Stimulated activated CD4-positive, alpha-beta T cell treated with anti-CD3 and anti-CD28 coated beads, TNF-alpha, amount 100 ng/mL, for 24 hours (primary cell): ENCODE results near the gene STOML1.
"Not testable (repeated sequence)": the region's sequence is repeated elsewhere in the genome, so short reads cannot be mapped to it uniquely, and the experiment has no call there.

Source experiments
- DNase-seq, 3 experiments: peaks; one replicate each; pipeline ENCODE4 v3.0.0-alpha.2; 2020; ENCODE audit warnings: low read depth in 3 of 3

The STOML1 gene

DNA sequence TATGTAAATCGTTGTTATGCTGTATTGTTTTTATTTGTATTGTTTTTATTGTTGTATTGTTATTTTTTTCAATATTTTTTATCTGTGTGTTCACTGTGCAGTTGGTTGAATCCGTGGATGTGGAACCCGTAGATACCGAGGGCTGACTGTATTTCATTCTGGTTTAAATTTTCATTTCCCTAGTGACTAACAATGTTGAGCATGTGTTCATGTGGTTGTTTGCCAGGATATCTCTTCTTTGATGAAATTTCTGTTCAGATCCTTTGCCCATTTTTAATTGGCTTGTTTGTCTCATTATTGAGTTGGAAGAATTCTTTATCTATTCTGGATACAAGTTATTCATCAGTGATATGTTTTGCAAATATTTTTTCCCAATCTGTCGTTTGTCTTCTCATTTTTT, 29.7 kb downstream of the STOML1 start:
- DNase-seq: no peak

DNA sequence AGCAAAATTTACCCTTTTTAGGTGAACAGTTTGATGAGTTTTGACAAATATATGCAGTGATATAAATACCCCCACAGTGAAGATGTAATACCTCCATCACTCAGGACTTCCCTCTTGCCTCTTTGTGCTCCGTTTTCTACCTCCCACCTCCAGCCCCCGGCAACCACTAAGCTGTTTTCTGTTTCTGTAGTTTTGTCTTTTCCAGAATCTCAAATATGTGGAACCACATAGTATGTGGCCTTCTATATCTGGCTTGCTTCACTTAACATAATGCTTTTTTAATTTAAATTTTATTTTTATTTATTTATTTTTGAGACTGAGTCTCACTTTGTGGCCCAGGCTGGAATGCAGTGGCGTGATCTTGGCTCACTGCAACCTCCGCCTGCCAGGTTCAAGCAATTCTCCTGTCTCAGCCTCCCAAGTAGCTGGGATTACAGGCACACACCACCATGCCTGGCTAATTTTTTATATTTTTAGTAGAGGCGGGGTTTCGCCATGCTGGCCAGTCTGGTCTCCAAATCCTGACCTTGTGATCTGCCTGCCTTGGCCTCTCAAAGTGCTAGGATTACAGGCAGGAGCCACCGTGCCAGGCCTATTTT, 31.5 kb downstream of the STOML1 start:
- DNase-seq: not testable (repeated sequence)

DNA sequence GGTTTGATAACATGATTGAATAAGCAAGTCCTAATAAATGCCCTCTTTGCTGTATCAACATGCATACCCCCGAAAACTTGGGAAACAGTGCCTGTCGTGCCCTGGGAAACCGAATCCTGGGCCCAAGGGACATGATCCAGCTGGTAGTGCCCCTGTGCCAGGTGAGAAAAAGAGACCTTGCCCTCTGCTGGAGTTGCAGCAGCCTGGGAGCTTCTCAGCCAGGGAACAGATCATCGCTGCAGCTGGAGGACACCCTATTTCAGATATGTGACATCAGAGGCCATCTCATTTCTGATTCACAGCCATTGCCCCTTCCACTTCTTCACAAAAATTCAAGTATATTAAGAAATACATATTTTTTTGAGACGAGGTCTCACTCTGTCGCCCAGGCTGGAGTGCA, 32.3 kb downstream of the STOML1 start:
- DNase-seq: no peak

DNA sequence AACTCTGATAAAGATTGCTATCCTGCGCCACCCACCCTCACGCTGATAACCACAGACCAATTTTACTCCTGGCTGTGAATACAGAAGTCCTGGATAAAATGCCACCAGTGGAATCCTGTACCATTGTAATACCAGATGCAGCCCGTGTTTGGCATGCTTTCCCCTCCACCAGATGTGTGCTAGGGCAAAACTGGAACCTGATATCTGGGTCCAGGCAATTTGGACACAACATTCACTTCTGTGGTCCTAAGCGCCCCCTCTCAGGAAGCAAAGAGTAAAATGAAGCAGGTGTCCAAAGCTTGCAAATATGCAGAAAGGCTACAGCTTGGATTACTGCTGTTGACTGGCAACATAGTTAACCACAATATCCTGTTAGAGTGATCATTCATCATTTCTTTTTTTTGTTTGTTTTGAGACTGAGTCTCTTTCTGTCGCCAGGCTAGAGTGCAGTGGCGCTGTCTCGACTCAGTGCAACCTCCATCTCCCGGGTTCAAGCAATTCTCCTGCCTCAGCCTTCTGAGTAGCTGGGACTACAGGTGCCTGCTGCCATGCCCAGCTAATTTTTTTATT, 33.0 kb downstream of the STOML1 start:
- DNase-seq: no peak

DNA sequence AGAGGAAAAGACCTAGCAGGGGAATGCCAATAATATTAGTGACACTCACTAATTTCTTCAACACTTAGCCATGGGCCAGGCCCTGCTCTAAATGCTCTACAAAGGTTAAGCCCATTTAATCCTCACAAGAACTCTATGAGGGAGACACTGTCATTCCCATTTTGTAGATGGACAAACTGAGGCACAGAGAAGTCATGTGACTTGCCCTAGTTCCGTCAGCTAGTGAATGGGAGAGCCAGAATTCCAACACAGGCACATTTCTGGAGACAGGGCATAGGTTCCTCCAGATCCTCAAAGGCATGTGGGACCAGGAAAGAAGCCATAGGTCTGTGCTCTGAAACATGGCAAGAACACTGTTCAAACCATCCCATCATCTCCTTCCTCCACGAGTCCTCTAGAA, 34.3 kb downstream of the STOML1 start:
- DNase-seq: no peak

DNA sequence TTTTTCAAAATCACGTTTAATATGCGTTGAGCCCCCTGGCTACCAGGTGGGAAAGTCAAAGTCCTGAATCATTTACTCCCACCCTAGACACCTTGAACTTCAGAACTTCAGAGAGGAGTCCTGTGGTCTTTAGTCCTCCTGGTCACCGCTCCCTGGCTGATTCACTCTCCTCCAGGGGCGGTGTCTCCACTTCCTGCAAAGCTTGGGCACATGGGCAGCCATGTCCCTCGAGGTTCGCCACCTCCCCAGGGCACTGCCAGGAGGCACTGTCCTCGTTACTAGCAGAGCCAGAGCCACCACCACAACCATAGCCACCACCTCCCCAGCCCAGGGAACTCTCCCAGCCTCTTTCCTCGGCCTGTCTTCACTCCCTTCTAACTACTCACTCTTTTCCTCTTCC, 34.8 kb downstream of the STOML1 start:
- no peak for DNase-seq

DNA sequence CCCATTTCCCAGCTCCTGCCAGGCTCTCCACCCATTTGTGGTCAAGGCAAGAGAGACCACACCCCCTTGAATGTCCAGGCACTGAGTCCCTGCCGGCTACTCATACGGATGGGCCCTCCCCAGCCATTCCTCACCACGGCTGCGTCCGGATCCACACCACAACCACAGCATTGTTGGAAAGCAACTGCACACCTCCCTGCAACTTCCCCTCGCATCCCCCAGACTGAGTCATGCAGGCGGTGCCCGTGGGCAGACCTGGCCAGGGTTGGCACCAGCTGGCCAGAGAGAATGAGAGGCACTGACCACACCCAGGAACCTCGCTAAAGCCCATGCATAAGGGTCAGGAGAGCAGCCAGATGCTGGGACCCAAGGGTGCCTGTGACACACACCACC, 35.4 kb downstream of the STOML1 start:
- no peak for DNase-seq

DNA sequence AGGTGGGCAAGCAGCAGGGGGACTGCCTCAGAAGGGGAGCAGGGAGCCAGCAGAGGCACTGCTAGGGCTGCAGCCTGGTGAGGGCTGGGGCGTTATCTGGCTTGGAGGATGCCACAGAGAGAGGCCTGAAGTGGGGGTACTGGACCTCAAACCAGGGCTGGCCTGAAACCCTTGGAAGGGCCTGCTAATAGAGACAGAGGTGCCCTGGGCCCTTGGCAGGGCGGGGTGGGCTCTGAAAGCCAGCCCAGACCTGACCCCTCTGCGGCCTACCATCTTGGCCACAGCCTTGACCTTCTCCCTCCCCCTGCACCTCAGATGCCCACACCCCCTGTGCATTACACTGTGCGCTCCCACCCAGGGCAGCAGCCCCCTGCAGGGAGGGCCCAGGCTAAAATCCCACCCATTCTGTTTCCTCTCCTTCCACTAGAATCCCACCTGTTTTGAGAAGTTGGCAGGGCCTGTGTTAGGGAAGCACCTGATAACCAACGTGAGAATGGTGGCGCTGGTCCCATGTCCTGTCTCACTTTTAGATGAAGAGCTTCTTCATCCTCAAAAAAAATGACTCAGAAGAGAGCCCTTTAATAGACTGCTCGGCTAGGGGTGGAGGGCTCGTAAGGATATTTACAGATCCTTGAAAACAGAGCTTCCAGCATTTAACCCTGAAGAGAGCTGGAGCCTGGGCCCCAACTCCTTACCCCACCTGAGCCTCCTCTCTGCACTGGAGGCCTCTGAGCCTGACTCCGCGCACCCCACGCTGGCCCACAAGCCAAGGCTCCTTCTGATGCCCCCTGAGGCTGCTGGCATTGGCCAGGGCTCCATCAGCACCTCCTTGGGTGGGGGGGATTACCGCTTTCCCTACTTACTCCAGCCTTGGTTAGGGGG, 36.0 kb downstream of the STOML1 start:
- DNase-seq: no peak

DNA sequence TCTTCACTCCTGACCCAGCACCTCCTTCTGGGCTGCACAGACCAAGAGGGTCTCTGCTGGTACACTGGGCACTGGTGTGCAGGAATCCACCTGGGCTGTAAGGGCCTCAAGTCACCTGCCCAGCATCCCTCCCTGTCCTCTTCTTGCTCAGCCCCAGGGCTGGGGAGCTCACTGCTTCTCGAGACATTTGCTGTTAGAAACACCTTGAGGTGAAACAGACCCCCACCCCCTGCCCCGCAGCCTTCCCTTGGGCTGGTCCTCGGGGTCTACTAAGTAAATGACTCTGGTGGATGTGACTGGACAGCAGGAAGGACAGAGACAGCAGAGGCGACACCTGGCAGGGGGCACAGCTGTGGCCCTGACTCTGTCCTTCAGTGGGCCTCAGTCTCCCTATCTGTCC, 36.8 kb downstream of the STOML1 start:
- no peak for DNase-seq

DNA sequence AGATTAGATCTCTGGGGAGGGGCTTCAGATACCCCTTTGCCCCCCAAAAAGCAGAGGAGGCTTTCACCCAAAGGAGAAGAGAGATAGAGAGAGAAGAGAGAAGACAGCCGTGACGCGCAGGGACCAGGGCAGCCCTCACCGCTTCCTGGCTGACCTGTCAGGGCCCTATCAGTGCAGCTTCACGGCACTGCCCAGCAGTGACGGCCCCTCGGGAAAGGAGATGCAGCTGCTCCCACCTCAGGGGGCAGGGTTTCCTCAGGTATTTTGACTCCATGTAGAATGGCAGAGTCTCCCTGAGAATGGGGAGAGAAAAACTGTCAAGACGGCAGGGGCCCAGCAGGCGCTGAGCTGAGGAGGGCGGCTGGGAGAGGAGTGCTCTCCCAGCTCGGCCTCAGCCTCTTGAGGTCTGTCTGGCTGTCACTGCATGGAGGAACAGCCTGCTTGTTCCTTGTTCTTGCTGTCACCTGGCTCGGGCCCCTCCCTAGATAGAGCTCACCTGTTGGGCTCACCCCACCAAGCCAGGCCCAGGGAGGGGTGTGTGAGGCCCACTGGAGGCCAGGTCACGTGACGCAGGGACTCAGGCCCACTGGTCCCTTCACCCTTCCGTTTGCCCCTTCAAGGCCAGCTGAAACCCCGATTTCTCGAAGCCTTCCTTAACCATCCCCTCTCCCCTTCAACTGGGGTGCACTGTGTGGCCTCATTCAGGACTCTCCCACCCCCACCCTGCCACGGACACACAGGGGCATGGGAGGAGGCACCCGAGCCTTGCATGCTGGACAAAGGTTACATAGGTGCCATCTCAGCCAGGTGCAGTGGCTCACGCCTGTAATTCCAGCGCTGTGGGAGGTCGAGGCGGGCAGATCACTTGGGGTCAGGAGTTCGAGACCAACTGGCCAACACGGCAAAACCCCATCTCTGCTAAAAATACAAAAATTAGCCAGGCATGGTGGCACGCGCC, 37.6 kb downstream of the STOML1 start:
- no peak for DNase-seq

DNA sequence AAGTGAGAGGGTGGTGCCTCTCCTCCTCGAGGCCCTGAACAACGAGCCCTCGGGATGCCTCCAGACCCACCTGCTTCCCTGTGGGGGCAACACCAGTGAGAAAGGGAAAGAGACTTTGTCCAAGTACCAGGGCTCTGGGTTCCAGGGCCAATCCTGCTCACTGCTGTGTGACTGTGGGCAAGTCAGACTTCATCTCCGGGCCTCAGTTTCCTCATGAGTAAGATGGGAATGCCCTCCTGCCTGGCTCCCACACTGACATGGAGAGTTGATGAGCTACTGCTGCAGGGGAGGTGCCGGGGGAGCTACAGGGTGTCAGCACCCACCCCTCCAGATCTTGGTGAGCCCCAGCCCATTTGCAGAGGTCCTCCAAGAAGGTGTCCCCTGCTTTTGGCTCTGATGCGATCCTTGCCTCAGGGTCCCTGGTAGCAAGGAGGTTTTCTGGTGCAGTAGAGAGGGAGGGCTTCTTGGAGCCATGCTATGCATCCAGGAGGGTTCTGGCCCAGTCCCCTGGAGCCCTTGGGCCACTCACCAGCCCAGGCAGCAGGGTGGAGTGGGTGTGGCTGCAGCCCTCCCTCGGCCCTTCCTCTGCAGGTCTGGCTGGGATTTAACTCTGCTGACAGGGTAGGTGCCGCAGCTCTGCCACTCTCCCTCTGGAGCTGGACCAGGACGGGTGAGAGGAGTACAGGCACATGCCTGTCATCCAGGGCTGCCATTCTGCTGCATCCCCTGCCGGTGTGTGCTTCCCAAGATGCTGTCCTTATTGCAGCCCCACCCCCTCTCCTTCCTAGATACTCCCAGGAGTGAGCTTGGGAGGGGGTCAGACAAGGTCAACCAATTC, 39.0 kb downstream of the STOML1 start:
- DNase-seq: no peak

DNA sequence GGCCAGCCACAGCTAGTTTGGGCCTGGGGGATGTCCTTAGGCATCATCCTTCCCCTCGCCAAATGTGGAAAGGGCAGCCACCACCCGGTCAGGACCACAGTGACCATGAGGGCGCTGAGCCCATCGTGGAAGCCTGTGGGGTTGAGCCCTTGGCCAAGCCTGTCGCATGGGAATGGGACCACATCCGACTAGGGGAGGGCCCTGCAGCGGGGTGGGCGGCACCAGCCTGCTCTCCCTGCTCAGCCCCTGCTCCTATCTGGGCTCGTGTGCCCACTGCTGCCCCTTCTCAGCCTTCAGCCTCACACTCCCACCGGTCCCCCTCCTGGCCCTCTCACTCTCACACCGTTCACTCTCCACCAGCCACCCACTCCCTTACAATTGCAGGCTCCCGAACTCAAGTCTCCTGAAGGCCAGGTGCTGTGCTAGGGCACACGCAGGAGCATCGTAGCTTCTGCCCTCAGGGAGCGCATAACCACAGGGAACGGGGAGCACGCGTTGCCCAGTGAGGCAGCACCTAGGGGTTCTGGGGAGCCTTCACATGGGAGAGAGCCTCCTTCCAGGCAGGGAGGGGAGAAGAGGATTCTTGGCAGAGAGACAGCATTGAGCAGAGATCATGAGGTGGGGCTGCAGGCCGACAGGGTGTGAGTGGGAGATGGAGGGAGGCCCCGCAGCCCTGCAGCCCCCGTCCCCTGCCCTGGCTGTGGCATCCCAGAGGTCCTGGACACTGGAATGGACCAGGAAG, 39.8 kb downstream of the STOML1 start:
- no peak for DNase-seq

DNA sequence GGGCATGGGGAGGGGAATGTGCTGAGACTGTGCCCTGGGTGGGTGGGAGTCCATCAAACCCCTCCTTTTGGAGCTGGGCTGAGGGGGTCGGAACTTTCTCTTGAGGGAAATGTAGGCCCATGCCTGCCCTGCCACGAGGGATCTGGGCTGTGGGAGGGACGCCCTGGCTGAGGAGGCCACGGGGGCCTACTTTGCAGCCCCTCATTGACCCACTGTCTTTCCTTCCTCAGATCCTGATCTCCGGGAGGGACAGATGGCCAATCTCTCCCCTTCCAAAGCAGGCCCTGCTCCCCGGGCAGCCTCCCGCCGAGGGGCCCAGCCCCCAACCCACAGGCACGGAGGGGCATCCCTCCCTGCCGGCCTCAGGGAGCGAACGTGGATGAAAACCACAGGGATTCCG, 40.5 kb downstream of the STOML1 start:
- DNase-seq: no peak

DNA sequence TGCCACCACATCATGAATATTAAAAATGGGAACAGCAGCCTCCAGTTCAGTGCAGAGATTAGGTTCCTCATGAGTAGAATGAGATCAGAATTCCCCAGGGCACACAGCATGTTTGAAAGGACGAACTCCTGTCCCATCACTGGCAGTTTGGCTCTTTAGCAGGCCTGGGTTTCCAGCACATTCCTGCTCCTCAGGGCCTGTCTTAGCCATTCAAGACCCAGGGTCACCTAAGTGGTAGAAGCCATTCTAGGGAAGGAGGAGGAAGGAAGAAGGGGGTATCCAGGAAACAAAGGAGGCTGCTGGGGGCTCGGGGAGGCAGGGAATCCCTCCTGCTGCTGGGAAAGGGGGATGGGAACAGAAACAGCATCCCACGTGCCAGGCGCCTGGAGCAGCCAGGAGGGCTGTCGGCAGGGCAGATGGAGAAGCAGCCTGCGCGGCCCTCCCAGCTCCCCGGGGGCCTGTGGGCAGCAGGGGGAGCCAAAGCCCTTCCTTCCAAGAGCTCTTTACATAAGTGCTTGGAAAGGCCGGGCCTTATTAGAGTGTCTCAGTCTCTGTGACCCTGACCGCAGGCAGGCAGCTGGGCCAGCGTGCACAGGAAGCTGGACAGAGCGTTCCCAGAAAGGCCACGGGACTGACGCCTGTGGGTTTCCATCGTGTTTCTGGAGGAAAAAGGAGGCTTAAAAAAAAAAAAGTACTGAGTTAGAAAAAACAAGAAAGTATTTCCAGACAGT, 41.1 kb downstream of the STOML1 start:
- DNase-seq: peak; percentile 30 to 59 (median 46)

DNA sequence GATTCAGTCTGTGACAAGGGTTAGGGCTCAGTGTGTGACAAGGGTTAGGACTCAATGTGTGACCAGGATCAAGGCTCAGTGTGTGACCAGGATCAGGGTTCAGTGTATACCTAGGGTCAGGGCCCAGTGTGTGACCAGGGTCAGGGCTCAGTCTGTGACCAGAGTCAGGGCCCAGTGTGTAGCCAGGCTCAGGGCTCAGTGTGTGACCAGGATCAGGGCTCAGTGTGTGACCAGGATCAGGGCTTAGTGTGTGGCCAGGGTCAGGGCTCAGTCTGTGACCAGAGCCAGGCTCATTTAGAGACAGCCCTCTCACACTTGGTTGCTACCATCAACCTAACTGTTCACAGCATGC, 41.6 kb downstream of the STOML1 start:
- DNase-seq: no peak

DNA sequence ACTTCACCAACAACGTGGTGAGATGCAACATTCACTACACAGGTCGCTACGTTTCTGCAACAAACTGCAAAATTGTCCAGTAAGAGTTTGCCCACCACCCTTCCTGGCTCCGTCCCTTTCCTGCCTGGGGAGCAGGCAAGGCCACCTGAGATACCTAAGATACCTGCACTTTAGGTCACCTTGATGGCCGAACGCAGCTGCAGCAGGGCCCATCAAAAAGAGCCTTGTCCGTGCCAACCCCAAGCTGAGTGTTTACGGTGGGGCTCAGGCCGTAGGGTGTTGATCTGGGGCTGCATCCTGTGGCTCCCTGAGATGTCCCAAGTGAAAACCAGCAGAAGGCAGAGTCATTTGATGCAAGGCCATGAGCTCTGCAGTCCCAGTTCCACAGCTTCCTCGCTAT, 42.6 kb downstream of the STOML1 start:
- no peak for DNase-seq

DNA sequence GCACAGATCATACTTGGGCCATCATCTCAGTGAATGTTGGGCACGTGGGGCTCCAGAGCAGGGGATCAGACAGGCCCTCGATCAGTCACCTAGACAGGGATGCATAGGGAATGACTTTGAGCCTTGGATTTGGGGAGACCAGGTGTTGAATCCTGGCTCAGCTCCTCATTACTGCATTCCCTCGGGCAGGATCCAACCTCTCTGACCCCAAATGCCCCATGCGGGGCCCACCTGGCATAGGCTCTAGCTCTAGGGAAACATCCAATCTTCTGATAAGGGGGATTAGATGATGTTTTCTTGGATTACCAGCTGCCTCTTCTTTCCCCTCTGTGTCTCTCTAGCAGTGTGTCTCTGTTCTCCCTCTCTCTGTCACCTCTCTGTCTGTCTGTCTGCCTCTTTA, 43.1 kb downstream of the STOML1 start:
- DNase-seq: no peak

DNA sequence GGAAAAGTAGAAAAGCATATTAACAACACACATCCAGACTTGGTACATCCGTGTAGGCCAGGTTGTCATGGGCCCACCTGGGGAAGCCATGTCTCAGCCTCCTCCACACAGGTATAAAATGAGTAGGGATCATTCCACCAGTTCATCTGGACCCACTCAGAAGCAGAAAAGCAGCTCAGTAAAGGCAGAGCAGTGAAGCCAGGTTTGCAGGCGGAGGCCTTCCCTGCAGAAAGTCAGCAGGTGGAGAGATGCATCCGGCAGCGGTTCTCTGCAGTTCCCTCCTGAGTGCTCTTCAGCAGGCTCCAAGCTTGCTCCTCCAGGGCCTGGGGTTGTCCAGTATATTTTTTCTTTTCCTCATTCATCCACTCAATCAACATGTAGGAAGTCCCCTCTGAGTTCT, 43.7 kb downstream of the STOML1 start:
- DNase-seq: no peak

DNA sequence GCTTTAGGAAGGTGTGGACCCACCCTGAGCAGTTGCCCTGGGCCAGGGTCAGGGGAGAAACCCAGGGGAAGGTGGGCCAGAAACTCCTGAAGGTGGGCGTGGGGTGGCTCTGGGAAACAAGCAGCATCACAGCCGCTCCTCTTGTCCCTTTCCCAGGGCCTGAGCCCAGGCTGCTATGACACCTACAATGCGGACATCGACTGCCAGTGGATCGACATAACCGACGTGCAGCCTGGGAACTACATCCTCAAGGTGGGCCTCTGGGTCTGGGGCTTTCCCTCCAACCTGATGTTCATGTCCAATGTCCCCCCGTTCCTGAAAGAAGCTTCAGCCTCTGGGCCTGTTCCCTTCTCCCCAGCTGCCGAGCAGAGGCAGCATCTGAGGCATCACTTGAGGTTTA, 44.4 kb downstream of the STOML1 start:
- DNase-seq: no peak
